Mesodermal cell (in vitro differentiated cells): ENCODE results near the gene GABRG1. TPM values are rescaled to one million over a fixed set of nuclear protein-coding genes. Genes with fewer than 3 reads are reported as not detected.

Experiments used
- H3K27ac ChIP-seq: 2 replicates; pipeline ENCODE4 v1.7.0; 2013; ENCODE audit warnings: mild to moderate bottlenecking, low read depth, low read length, moderate library complexity; ENCODE audit not compliant: severe bottlenecking
- H3K36me3 ChIP-seq: 2 replicates; pipeline ENCODE4 v1.7.1; 2013; ENCODE audit warnings: mild to moderate bottlenecking, low read length, moderate library complexity; ENCODE audit not compliant: control insufficient read depth, insufficient read depth
- H3K4me1 ChIP-seq: one replicate; pipeline ENCODE4 v1.7.1; 2013; ENCODE audit warnings: mild to moderate bottlenecking, low read length; ENCODE audit not compliant: insufficient read depth, control insufficient read depth, poor library complexity, severe bottlenecking
- H3K4me3 ChIP-seq: 2 replicates; pipeline ENCODE4 v1.7.0; 2013; ENCODE audit warnings: low read length, control low read depth, mild to moderate bottlenecking; ENCODE audit not compliant: insufficient read depth, poor library complexity, severe bottlenecking; ENCODE audit errors: extremely low read depth
- H3K9me3 ChIP-seq: 2 replicates; pipeline ENCODE4 v1.7.1; 2013; ENCODE audit warnings: mild to moderate bottlenecking, low read length, moderate library complexity; ENCODE audit not compliant: control insufficient read depth
- WGBS, 2 experiments: methylation state at CpG; one replicate each; pipeline ENCODE4 v1.1.5; 2013; ENCODE audit warnings: missing lambda C conversion rate in 2 of 2; ENCODE audit not compliant: insufficient coverage in 2 of 2; 5-methylcytosine and 5-hydroxymethylcytosine counted together
- polyA plus RNA-seq, 2 experiments: library from polyadenylated mRNA; stranded (reverse); fragments of 50-300 nt; gene quantifications; one replicate each; pipeline ENCODE4 v1.2.3, GENCODE V29; 2013

The GABRG1 gene
- polyA plus RNA-seq (2013, experiment 1 of 2) = not detected
- polyA plus RNA-seq (2013, experiment 2 of 2) = 0.05 TPM

- no peaks in the 10 kb centered on the region for H3K4me1 ChIP-seq
- H3K27ac ChIP-seq = no peak within 1 kb of the TSS
- no peaks in the 10 kb centered on the region for H3K9me3 ChIP-seq
- 9 to 18% methylated on average over 6 to 11 of the region's 23 CpGs for WGBS, 2 experiments
- H3K4me3 ChIP-seq = no peak within 1 kb of the TSS
- no peaks in the 10 kb centered on the region for H3K36me3 ChIP-seq
Observed at GRCh38 chr4:46123913-46124755, at the start of gene GABRG1. Gene GABRG1 (minus strand): TSS chr4:46124054. CDS start chr4:46123913, 141 bp downstream.

GRCh38 chr4:46146993-46147392 lies 23.1 kb upstream of the GABRG1 start:
- no peaks in the 10 kb centered on the region for H3K9me3 ChIP-seq
- H3K4me3 ChIP-seq = no peak overlapping the region
- WGBS, 2 experiments = 75 to 79% methylated on average over 4 of the region's 4 CpGs
- no peak overlapping the region for H3K27ac ChIP-seq
- no peaks in the 10 kb centered on the region for H3K4me1 ChIP-seq
- no peaks in the 10 kb centered on the region for H3K36me3 ChIP-seq

- no peak overlapping the region for H3K27ac ChIP-seq
- no CpG with 5 or more reads among the region's 2 CpGs for WGBS, 2 experiments
- no peaks in the 10 kb centered on the region for H3K4me1 ChIP-seq
- H3K9me3 ChIP-seq = no peaks in the 10 kb centered on the region
- no peaks in the 10 kb centered on the region for H3K36me3 ChIP-seq
- H3K4me3 ChIP-seq = no peak overlapping the region
Observed at GRCh38 chr4:46131498-46132057, 7.7 kb upstream of the GABRG1 start.

- H3K27ac ChIP-seq = no peak overlapping the region
- no peaks in the 10 kb centered on the region for H3K36me3 ChIP-seq
- 38 to 41% methylated on average over 5 to 13 of the region's 14 CpGs for WGBS, 2 experiments
- no peak overlapping the region for H3K4me3 ChIP-seq
- no peaks in the 10 kb centered on the region for H3K4me1 ChIP-seq
- H3K9me3 ChIP-seq = no peaks in the 10 kb centered on the region
Observed at GRCh38 chr4:46124773-46125413, 1.0 kb upstream of the GABRG1 start.

- Histone ChIP-seq H3K36me3 (no peaks in the 10 kb centered on the region), H3K4me1 (no peaks in the 10 kb centered on the region), H3K27ac (no peak overlapping the region), H3K4me3 (no peak overlapping the region), H3K9me3 (no peaks in the 10 kb centered on the region)
- 89 to 91% methylated on average over 4 to 5 of the region's 5 CpGs for WGBS, 2 experiments
Observed at GRCh38 chr4:46081674-46082073, 42.2 kb downstream of the GABRG1 start.

GRCh38 chr4:46081248-46081647 lies 42.6 kb downstream of the GABRG1 start:
- Histone ChIP-seq H3K9me3 (no peaks in the 10 kb centered on the region), H3K36me3 (no peaks in the 10 kb centered on the region), H3K4me3 (no peak overlapping the region), H3K27ac (no peak overlapping the region), H3K4me1 (no peaks in the 10 kb centered on the region)

GRCh38 chr4:46073778-46074177 lies 50.1 kb downstream of the GABRG1 start:
- Histone ChIP-seq H3K9me3 (no peaks in the 10 kb centered on the region), H3K36me3 (no peaks in the 10 kb centered on the region), H3K4me1 (no peaks in the 10 kb centered on the region), H3K4me3 (no peak overlapping the region), H3K27ac (no peak overlapping the region)

GRCh38 chr4:46051392-46051791 lies 72.5 kb downstream of the GABRG1 start:
- no peak overlapping the region for H3K27ac ChIP-seq
- no peaks in the 10 kb centered on the region for H3K4me1 ChIP-seq
- WGBS, 2 experiments = no CpG with 5 or more reads among the region's 2 CpGs
- no peaks in the 10 kb centered on the region for H3K9me3 ChIP-seq
- H3K36me3 ChIP-seq = no peaks in the 10 kb centered on the region
- no peak overlapping the region for H3K4me3 ChIP-seq

GRCh38 chr4:46032056-46032455 lies 91.8 kb downstream of the GABRG1 start:
- Histone ChIP-seq H3K27ac (no peak overlapping the region), H3K9me3 (no peaks in the 10 kb centered on the region), H3K4me1 (no peaks in the 10 kb centered on the region), H3K4me3 (no peak overlapping the region), H3K36me3 (no peaks in the 10 kb centered on the region)
- WGBS, 2 experiments = no CpG with 5 or more reads among the region's 1 CpG

GRCh38 chr4:46016306-46016705 lies 107.5 kb downstream of the GABRG1 start:
- Histone ChIP-seq H3K4me1 (no peaks in the 10 kb centered on the region), H3K4me3 (no peak overlapping the region), H3K27ac (no peak overlapping the region), H3K36me3 (no peaks in the 10 kb centered on the region), H3K9me3 (no peaks in the 10 kb centered on the region)

- Histone ChIP-seq H3K9me3 (no peaks in the 10 kb centered on the region), H3K4me1 (no peaks in the 10 kb centered on the region), H3K4me3 (no peak overlapping the region), H3K27ac (no peak overlapping the region), H3K36me3 (no peaks in the 10 kb centered on the region)
Observed at GRCh38 chr4:45992728-45993127, 131.1 kb downstream of the GABRG1 start.
